Measurements from ENCODE around the gene SOX13. TPM values are rescaled to one million over a fixed set of nuclear protein-coding genes. Genes with fewer than 3 reads are reported as not detected.

Gene SOX13
- total and polyA plus RNA-seq, 9 of the 15 experiments (the other 6 are each of a cell fraction or from before 2014, with no cell fraction given) = 0.03 to 0.35 (median 0.06) TPM; not detected in 5

DNA sequence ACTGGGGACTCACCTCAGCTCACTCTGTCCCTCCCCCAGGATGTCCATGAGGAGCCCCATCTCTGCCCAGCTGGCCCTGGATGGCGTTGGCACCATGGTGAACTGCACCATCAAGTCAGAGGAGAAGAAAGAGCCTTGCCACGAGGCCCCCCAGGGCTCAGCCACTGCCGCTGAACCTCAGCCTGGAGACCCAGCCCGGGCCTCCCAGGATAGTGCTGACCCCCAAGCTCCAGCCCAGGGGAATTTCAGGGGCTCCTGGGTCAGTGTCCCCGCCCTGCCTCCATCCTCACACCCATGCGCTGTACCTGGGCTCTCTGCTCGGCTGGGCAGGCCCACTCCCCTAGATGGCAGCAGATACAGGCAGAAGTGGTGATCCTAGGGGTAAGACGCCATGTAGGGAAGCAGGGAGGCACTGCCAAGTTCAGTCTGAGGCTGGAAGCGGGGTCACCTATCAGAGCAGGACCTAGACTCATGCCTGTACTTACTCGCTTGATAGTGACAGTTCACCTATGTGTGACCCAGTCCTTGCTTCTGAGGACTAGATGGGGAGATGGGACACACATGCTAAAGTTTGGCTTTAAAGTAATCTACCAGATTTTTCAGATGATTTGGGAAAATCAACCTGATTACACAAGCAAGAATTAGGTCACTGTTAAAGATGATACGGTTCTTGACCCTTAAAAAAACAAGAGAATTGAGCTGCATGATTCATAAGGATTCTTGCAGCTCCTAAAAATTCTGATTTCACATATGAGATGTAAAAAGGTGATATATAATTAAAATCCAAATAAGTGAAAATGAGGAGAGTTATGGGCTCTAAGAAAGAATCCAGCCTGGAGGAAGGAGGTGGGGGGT, 40.2 kb downstream of the SOX13 start:
- DNase-seq (ENCODE audit: extremely low read depth in 1 of 4, low spot score in 3 of 4) (no peak), ATAC-seq (0 out of 3 replicates have a peak, but pooled peaks have one; percentile 29), FAIRE-seq (no peak)
- no peaks in the 10 kb centered on the region for H3K9me1 ChIP-seq (ENCODE audit: control insufficient read depth, insufficient read depth, low read length)
- H4K20me1 ChIP-seq (replicated peaks; ENCODE audit: control insufficient read depth, insufficient read depth, low read length) = peaks cover 8% of the 10 kb centered on the region; the same call in 1 of the 2 replicates
- no peak overlapping the region for H3K4me3 ChIP-seq
- no peak overlapping the region for H3K9ac ChIP-seq (ENCODE audit: insufficient read depth in 1 of 2, low read depth in 2 of 2, low read length in 2 of 2)
- intact Hi-C loops (cut with micrococcal nuclease) (no loop called here), in situ Hi-C loops (cut with MboI) (no loop called here)
- H3K9me3 ChIP-seq (replicated peaks; ENCODE audit: control insufficient read depth, insufficient read depth, low read depth, low read length) = no peaks in the 10 kb centered on the region
- H3K27me3 ChIP-seq (ENCODE audit: control insufficient read depth in 2 of 2, insufficient read depth in 2 of 2, low read length in 2 of 2) = peaks cover 13 to 54% of the 10 kb centered on the region in 2 experiments
- H3K4me1 ChIP-seq (replicated peaks in 1 of 2; ENCODE audit: control insufficient read depth in 2 of 2, insufficient read depth in 2 of 2, low read length in 2 of 2) = 0 out of 5 replicates have a peak, but pooled peaks cover 0 to 2% of the 10 kb centered on the region in 2 experiments
- ChIA-PET CTCF (ENCODE audit: low intra/inter-chr PET ratio) (no interaction called here), POLR2A (interaction anchor here (0.6 to 1.1 kb wide), 5 partner anchors 9 to 431 kb away, joined by 3 to 6 read pairs (median 3); no protein-coding TSS in a partner anchor)
- WGBS (ENCODE audit: insufficient coverage, low coverage, missing lambda C conversion rate) = under 1% methylated on average over 11 of the region's 11 CpGs
- no peak overlapping the region for H3K4me2 ChIP-seq (ENCODE audit: insufficient read depth, low read length)
- BruUV-seq (replicated peaks) = no TSS peak
- no peak overlapping the region for H2AFZ ChIP-seq (ENCODE audit: low read depth, low read length)
- H3K79me2 ChIP-seq (ENCODE audit: control insufficient read depth, insufficient read depth, low read length) = no peaks in the 10 kb centered on the region
- no peak overlapping the region for H3K27ac ChIP-seq (ENCODE audit: extremely low read depth, low read depth, low read length)
- TF ChIP-seq, protein P1, sequence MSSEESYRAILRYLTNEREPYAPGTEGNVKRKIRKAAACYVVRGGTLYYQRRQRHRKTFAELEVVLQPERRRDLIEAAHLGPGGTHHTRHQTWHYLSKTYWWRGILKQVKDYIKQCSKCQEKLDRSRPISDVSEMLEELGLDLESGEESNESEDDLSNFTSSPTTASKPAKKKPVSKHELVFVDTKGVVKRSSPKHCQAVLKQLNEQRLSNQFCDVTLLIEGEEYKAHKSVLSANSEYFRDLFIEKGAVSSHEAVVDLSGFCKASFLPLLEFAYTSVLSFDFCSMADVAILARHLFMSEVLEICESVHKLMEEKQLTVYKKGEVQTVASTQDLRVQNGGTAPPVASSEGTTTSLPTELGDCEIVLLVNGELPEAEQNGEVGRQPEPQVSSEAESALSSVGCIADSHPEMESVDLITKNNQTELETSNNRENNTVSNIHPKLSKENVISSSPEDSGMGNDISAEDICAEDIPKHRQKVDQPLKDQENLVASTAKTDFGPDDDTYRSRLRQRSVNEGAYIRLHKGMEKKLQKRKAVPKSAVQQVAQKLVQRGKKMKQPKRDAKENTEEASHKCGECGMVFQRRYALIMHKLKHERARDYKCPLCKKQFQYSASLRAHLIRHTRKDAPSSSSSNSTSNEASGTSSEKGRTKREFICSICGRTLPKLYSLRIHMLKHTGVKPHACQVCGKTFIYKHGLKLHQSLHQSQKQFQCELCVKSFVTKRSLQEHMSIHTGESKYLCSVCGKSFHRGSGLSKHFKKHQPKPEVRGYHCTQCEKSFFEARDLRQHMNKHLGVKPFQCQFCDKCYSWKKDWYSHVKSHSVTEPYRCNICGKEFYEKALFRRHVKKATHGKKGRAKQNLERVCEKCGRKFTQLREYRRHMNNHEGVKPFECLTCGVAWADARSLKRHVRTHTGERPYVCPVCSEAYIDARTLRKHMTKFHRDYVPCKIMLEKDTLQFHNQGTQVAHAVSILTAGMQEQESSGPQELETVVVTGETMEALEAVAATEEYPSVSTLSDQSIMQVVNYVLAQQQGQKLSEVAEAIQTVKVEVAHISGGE (CRISPR knock-in tag; IDR thresholded peaks at IDR 0.05) = no peak
- TF ChIP-seq ZFX (CRISPR knock-in tag; IDR thresholded peaks at IDR 0.05) (no peak), CREM (IDR thresholded peaks at IDR 0.05; ENCODE audit: low read depth) (no peak), ZKSCAN1 (IDR thresholded peaks at IDR 0.05; ENCODE audit: low read depth, low read length) (no peak), ZNF165 (CRISPR knock-in tag; IDR thresholded peaks at IDR 0.05; ENCODE audit: borderline replicate concordance) (no peak), ZNF347 (CRISPR knock-in tag; IDR thresholded peaks at IDR 0.05; ENCODE audit: low read depth) (no peak)
- H3K36me3 ChIP-seq (ENCODE audit: control insufficient read depth, insufficient read depth, low read length) = no peaks in the 10 kb centered on the region
